CD4-positive, alpha-beta T cell treated with Interleukin-4 for 1 hour (primary cell): ENCODE measurements around the gene UNC79.

ENCODE experiments used
- DNase-seq, 2 donors: peaks; one replicate each; pipeline ENCODE4 v3.0.0-alpha.2; 2020 to 2022

UNC79 gene

GRCh38 chr14:93733231-93733630, 302.5 kb downstream of the UNC79 start:
- DNase-seq, result no peak

- DNase-seq, result no peak
Observed at GRCh38 chr14:93733631-93734030, 302.9 kb downstream of the UNC79 start.

GRCh38 chr14:93734086-93734822, 303.5 kb downstream of the UNC79 start:
- DNase-seq, result no peak

GRCh38 chr14:93735206-93735605, 304.5 kb downstream of the UNC79 start:
- no peak for DNase-seq

- no peak for DNase-seq
Observed at GRCh38 chr14:93736378-93737014, 305.8 kb downstream of the UNC79 start.

- no peak for DNase-seq
Observed at GRCh38 chr14:93737634-93738033, 306.9 kb downstream of the UNC79 start.

- no peak for DNase-seq
Observed at GRCh38 chr14:93741556-93742230, 311.0 kb downstream of the UNC79 start.

GRCh38 chr14:93742761-93743160, 312.0 kb downstream of the UNC79 start:
- no peak for DNase-seq

GRCh38 chr14:93743270-93744060, 312.7 kb downstream of the UNC79 start:
- DNase-seq, result no peak

GRCh38 chr14:93744176-93744575, 313.4 kb downstream of the UNC79 start:
- no peak for DNase-seq

- DNase-seq, result no peak
Observed at GRCh38 chr14:93744876-93745275, 314.1 kb downstream of the UNC79 start.

GRCh38 chr14:93745603-93746273, 315.0 kb downstream of the UNC79 start:
- no peak for DNase-seq

- no peak for DNase-seq
Observed at GRCh38 chr14:93747102-93747501, 316.4 kb downstream of the UNC79 start.

- no peak for DNase-seq
Observed at GRCh38 chr14:93747560-93747959, 316.8 kb downstream of the UNC79 start.

GRCh38 chr14:93748208-93749075, 317.7 kb downstream of the UNC79 start:
- no peak for DNase-seq

GRCh38 chr14:93749076-93749420, 318.3 kb downstream of the UNC79 start:
- DNase-seq, result no peak

- DNase-seq, result no peak
Observed at GRCh38 chr14:93751946-93752655, 321.4 kb downstream of the UNC79 start.

GRCh38 chr14:93752980-93753561, 322.3 kb downstream of the UNC79 start:
- no peak for DNase-seq

- DNase-seq, result no peak
Observed at GRCh38 chr14:93753647-93754046, 322.9 kb downstream of the UNC79 start.

- no peak for DNase-seq
Observed at GRCh38 chr14:93757206-93757605, 326.5 kb downstream of the UNC79 start.
